ENCODE results near the gene TSPEAR.

TSPEAR gene

DNA sequence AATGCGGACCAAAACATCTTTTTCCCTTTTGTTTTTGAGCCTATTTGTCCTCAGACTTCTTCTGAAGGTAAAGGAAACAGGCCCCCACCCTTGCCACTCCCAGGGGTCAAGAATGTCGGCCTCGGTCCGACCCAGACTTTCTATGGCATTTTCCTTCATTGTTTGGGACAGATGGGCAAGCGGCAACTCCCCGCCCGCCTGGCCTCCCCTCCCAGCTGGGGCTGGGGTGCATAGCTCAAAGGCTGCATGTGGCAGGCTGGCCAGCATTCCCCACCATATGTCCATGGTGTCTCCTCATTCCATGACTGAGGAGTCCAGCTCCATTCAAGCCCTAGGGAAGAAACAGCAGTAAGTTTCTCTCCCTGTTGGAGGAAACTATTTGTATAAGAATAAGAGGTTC, 29.4 kb upstream of the TSPEAR start:
- DNase-seq (ENCODE audit: low spot score) = no peak

DNA sequence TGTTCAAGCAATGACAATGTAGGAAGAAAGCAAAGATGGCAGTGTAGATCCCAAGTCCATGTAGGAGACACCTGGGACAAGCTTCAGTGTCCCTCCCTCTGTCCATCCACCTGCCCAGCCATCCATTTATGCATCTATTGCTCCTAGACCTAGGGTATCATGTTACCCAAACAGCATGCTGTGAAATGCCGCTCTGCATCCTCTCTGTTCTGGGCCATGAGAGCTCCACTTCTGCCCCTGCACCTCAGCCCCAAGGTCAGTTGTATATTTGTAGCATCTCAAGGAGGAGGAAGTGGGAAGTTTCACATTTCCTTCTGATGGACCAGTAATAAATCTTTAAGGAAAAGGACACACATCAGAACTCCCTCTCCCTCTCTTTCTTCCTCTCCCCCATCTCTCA, 27.9 kb upstream of the TSPEAR start:
- DNase-seq (ENCODE audit: low spot score) = no peak

DNA sequence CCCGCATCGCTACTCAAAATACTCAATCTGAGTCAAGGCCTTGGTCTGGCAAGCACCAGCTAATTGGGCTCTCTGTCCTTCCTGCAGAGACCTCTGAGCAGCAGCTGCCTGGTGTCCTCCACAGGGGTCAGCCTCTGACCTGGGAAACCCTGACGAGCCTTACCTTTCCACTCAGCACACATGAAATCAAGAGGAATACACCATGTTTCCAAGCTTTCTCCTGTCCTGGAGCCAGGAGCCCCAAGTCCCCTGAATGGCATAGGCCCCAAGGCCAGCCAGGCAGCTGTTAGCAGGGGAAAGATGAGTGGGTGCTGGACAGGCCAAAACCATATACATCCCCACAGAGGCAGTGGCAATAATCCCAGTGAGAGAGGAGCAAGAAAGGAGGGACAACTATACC, 27.2 kb upstream of the TSPEAR start:
- no peak for DNase-seq (ENCODE audit: low spot score)

DNA sequence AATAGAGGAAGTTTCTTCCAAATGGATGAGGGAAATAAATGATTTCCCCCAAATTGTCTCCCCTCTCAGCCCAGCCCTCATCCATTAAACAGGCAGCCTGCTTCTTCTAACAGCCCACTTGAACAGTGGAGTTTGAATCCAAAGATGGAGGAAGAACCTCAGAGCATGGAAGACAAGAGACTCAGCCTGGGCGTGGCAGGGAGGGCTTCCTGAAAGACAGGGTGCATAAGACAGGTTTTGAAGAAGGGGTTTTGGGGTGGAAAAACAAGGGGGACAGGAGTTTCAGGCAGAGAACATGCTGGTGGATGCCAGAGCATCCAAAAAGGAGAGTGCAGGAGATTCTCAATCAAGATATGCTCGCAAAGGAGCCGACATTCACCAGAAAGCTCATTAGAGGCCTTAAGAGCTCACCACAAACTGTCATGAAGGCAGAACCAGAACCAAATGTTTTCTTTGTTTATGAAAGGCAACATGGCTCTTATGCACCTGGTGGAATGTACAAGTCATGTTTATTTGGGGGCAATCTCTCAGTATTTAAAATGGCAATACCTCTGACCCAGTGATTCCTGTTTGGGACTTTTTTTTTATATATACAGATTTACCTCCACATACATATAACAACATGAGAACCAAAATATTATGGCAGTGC, 26.5 kb upstream of the TSPEAR start:
- DNase-seq (ENCODE audit: low spot score) = no peak

DNA sequence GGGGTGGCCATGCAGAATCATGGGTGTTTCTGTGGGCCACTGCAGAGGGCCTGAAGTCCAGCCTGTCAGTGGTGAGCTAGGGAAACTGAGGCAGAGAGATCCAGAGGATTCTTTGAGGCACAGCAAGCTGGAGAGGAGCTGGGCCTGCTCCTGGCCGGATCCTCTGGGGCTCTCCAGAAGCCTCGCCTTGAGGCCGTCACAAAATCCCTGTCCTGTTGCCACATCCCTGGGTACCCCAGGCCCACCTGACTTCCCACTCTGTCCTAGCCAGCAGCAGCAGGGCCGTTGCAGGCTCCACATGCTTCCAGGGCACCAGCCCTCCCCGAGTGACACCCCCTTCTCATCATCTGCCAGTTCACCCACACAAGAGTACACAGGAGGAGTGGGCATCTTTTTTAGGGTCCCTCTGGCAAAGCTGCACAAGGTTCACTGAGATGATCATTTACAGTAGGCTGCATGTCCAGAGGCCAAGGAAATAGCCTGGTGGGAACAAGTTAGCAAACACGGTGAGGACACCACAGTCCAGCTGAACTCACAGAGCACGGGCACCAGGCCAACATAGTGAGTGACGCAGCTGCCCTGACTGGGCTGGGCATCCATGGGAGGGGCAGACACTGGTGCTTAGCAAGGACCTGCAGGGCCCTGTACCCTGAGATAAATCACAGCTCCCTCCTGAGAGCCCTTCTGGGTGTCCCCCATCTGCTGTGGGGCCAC, 25.1 kb upstream of the TSPEAR start:
- no peak for DNase-seq (ENCODE audit: low spot score)

DNA sequence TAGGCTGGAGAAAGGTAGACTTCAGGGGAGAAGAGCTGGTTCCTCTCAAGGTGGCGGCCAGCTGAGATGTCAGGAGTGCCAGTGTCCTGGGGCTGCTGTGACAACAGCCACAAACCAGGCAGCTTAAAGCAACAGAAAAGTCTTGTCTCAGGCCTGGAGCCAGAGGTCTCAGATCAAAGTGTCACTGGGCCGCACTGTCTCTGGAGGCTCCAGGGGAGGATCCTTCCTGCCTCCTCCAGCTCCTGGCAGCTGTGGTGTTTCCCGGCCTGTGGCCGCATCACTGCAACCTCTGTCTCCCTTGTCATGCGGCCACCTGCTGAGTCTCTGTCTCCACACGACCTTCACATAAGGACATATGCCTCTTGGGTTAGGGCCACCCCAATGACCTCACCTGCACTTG, 24.4 kb upstream of the TSPEAR start:
- no peak for DNase-seq (ENCODE audit: low spot score)

DNA sequence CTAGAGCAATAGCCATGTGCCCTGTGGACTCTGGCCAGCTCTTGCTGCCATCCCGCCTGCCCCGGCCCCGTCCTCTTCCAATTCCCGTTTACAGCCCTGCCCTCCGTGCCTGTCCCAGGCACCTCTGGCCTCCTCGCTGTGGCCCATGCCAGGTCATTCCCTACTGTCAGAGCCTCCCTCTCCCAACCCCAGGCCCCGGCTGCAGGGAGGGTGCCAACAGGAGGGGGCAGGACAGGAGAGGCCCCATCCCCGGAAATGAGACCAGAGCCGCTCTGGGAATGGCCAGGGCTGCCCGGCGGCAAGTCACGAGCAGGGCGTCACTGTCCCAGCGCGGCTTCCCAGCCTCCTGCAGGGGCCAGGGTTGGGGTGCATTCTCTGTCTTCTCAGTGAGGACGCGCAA, 23.5 kb upstream of the TSPEAR start:
- DNase-seq (ENCODE audit: low spot score) = no peak

DNA sequence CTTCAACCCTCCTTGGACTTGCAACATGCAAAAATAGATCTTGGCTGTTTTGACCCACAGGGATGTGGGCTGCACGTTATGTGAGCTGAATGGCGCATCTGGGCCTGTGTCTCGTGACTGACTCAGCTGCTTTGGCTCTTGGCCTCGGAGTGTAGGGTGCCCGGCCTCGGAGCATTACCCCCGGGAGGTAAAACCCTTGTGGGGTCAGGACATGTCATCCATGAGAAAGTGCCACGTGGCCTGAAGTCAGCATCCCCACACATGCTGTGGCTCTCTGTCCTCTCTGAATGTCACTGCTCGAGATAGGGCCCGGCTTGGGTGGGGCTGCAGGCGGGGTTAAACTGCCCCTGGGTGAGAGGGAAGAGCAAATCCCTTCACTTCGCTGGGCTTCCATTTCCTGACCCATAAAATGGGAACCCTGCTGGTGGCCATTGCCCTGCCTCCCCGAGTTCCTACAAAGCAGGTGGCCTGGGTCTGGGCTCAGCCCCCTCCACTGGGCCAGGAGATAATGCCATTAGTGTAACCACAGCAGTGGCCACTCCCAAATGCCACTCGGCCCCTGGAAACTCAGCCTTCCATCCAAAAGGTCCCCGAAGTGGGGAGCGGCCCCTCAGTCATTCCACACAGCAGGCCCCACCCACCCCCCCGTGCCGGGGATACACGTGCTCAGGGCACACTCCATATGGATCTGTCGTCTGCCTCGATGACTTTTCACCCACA, 22.8 kb upstream of the TSPEAR start:
- DNase-seq (ENCODE audit: low spot score) = no peak

DNA sequence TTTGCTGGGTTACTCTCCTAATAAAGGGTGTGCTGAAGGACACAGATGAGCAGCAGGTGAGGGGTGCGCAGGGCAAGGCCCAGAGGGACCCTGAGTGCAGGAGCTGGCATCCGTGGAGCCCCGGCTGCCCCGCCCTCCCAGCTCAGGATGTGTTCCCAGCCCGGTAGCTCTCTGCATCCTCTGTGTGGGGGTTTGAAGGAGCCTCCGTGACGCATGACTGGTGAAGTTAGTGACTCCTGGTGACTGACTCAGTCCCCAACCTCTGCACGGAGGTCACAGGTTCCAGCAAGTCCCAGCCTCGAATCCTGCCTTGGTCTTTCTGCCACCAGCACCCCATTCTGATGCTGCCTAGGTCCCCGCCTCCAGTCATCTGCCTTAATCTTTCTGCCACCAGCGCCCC, 21.6 kb upstream of the TSPEAR start:
- DNase-seq (ENCODE audit: low spot score) = no peak

DNA sequence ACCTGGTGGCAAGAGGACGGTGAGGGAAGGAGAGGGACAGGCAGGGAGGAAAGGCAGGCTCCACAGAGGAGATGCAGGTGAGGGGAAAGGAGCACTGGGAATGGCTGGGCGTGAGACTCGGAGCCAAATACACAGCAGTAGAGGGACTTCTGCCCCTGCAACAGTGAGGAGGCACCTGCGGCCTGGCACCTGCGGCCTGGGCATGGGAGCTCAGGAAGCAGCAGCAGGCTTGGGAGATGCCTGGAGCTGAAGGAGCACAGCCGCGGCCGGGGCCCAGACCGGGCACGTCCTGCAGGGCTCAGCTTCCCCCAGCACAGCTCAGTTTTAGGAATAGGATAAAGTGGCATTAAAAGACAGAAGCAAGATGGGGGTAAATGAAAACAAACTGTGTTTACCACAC, 20.9 kb upstream of the TSPEAR start:
- DNase-seq (ENCODE audit: low spot score) = no peak

DNA sequence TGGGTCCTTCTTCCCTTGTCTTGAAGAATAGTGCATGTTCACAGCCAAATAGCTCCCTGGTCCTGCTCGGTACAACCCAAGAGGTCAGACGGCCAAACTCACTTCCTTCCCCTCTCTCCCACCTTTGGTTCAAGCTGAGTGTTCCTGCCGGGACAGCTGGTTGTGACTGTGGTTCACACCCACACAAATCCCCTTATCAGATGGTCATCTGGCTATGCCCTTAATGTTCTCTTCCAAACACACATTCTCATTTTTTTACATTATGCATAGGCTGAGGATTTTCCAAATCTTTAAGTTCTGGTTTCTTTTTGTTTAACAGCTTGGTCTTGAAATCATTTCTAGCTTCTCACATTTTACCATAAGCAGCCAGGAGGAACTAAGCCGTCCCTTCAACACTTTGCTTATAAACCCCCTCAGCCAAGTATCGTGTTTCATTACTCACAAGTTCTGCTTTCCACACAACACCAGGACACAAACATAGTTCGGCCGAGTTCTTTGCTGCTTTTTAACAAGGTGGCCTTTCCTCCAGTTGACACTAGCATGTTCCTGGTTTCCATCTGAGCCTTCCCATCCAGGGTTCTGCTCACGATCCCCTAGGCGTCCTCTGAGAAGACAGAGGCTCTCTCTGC, 19.7 kb upstream of the TSPEAR start:
- no peak for DNase-seq (ENCODE audit: low spot score)

DNA sequence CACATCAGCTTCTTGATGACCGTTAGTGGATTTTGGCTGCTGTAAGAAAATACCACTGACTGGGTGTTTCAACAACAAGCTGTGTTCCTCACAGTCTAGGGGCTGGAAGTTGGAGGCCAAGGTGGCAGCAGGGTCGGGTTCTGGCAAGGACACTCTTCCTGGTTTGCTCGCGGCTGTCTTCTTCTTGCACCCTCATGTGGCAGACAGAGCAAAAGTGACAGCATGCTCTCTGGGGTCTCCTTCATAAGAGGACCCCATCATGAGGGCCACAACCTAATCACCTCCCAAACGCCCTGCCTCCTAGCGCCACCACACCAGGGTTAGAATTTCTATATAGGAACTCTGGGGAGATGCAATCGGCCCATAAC, 18.6 kb upstream of the TSPEAR start:
- DNase-seq (ENCODE audit: low spot score) = no peak

DNA sequence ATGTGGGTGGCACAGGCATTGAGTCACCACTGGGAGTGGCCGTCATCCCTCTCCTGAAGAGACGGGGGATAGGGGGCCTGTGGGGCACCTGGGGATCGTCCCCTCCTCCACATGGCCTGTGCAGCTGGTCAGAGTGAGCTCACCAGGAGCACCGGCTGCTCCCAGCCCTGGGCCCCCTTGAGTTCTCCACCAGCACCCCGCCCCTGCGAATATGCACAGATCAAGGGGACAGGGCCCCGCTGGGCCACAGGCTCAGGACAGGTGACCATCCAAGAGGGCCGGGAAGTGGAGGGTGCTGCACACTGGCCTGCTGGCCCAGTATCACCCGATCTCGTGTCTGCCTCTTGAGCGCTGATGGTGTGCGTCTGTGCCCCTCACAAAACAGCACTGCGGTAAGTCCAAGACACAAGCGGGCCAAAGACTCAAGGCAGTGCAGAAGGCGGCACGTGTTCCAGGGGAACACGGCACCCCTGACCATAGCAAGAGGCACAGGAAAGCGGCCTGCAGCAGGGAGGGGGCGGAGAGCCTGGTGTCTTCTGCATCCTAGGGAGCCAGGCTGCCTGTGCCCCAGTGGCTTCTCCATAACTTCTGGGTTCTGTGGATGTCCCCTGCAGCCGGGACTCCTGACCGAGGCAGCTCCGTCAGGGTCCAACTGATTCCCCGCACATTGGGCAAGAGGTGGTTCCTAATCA, 18.1 kb upstream of the TSPEAR start:
- no peak for DNase-seq (ENCODE audit: low spot score)

DNA sequence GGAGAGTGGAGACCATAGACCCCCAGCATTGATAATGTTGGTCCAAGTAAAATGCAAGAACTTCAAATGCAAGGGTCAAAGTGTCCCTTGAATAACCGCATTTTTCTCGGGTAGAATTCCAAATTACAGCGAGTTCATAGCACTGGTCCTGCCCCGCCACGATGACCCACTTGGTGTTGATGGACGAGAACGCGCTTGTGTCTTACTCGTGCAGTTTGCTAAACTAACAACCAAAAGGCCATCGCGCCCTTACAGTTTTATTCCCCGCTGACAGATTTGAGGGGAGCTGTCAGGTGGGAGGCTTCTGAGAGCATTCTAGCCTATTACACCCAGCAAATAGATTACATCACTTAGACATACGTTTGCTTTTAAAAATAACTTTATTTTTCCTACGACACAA, 17.3 kb upstream of the TSPEAR start:
- no peak for DNase-seq (ENCODE audit: low spot score)

DNA sequence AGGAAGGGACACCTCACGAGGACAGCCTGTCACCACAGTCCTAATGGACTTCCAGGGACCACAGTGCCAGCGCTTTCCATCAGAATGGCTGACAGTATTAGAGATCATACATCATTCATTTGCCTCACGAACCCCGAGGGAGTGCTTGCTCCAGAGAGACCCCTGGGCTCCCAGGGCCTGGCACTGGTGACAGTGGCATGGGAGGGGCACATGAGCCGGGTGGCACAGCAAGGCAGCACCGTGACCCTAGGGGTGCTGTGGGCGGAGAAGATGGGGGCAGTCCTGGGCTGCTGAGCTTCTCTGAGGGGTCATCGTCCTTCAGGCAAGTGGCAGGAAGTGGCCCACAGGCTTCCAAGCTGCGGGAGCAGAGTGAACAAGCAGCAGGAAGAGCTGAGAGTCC, 16.4 kb upstream of the TSPEAR start:
- DNase-seq (ENCODE audit: low spot score) = no peak

DNA sequence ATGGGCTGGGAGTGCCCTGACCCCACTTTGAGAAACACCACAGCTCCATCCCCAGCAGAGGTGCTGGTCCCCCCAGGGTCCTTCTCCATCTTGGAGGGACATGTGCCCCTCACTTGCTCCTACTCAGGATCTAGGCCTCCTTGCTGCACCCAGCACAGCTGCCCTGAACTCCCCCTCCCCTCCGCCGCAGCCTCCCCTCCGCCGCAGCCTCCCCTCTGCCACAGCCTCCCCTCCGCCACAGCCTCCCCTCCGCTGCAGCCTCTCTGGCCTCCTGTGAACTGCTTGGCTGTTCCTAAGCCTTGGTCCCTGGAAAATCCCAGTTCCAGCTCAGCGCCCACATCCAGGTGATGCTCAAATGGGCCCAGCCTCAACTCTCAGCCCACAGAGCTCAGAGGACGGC, 15.9 kb upstream of the TSPEAR start:
- DNase-seq (ENCODE audit: low spot score) = no peak

DNA sequence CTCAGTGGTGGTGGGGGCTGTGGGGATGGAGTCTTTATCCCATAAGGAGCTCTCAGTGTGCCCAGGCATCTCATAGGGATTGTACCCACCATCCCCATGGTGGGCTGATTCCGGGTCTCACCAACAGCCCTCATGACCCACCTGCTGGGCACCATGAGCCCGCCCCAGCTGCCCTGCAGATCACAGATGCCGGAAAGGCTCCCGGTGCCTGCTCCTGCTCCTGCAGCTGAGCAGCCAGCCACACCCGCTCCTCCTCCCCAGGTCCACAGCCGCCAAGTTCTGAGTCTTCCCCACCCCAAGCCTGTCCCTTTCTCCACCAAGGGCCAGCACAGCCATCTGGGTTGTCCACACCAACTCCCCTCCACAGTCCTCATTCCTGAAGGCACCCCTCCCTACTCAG, 15.5 kb upstream of the TSPEAR start:
- DNase-seq (ENCODE audit: low spot score) = no peak

DNA sequence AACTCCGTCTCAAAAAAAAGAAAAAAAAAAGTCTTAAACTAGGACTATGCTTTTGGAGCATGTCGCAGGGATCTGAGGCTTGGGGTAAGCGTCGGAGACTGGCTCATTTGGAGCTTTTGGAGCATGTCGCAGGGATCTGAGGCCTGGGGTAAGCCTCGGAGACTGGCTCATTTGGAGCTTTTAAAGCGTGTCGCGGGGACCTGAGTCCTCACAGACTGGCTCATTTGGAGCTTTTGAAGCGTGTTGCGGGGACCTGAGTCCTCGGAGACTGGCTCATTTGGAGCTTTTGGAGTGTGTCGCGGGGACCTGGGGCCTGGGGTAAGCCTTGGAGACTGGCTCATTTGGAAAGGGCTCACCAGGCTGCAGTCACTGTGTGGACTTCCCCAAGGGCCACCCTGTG, 13.6 kb upstream of the TSPEAR start:
- no peak for DNase-seq (ENCODE audit: low spot score)

DNA sequence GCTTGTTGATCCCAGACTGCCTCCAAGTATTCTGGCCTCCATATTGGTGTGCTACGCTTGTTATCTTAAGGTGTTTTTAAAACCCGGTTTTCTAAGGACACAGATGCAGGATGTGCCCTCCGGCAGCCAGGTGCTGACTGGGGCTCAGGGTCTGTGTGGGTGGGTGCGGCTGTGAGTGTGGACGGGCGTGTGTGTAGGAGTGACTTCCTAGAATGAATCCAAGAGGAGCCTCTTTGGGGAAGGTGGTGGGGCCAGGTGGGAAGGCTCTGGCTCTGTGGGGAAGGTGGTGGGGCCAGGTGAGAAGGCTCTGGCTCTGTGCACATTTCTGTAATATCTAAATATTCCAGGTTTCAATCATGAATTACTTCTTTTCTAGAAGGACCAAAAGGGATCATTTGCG, 12.8 kb upstream of the TSPEAR start:
- DNase-seq (ENCODE audit: low spot score) = no peak

DNA sequence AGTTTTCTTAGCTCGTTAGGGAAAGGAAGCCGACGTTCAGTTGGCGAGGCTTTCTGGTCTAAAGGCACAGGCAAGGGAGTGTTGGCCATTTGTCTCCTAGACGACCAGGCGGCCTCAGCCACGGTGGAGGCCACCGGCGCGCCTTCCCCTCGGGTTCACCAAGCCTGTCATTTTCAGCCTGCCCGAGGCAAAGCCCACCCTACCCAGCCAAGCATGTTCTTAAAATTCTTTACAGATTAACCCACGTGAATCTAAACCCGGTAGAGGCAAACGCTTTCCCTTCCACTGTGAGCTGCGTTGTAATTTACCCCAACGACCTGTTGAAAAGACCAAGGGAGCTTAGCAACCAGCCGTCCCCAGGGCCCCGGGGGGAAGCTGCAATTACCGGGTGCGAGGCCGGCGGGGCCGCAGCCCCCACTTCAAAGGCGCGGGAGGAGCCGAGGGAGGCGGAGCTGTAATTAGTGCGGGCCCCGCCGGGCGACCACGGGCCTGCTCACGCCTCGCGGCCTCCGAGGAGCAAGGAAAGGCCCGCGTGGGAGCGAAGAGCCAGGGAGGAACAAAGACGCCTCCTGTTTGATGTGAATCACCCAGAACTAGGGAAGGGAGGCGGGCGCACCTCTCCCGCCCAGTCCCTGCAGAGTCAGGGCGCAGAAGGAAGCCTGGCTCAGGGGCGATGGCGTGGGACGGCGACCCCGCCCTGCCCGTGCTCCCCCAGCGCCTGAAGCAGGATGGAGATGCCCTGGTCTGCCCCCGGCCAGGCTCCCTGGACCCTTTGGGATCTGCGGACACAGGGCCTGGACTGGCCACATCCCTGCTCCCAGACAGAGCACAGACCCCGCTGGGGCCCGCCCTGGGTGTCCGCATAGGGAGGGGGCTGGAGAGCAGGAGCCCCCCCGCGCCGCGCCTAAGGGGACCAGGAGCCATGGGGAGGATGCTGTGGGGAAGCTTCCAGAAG, 12.1 kb upstream of the TSPEAR start:
- DNase-seq (ENCODE audit: low spot score) = peak; percentile 54

DNA sequence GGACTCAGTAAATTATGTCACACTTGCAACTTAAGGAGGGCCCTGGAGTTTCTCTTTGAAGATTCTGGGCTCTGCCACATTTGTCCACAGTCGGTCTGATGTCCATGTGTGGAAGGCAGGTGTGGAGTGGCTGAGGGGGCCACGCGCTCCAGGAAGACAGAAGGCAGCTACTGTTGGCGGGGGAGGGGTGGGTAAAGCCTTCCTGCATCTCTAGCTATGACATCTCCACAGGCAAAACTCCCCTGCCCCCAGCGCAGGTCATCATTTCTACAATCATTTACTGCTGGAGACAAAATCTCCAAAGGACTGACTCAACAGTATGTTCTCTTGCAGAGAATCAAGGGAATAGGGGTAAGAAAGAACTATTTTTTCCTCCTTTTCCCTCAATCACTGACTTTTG, 11.4 kb upstream of the TSPEAR start:
- no peak for DNase-seq (ENCODE audit: low spot score)
